ENCODE measurements around the gene CAMK2N1. TPM values are rescaled to one million over a fixed set of nuclear protein-coding genes. Genes with fewer than 3 reads are reported as not detected.

The CAMK2N1 gene
- total and polyA plus RNA-seq, 2 of the 13 experiments (the other 11 are each of a cell fraction or from before 2014, with no cell fraction given): 38.0 to 38.6 TPM

GRCh38 chr1:20476265-20477038 lies 9.6 kb downstream of the CAMK2N1 start (continued):
- TF ChIP-seq ZBED4 (CRISPR knock-in tag; IDR thresholded peaks at IDR 0.05; ENCODE audit: borderline replicate concordance) (peak; percentile 71; the same call in 1 of the 2 replicates), ZNF792 (CRISPR knock-in tag; IDR thresholded peaks at IDR 0.05) (peak; percentile 23; the same call in 1 of the 2 replicates), BHLHE40 (IDR thresholded peaks at IDR 0.05; ENCODE audit: low read length) (0 out of 2 replicates have a peak, but pooled peaks have one; percentile 5), ZNF639 (CRISPR knock-in tag; conservative IDR thresholded peaks at IDR 0.05) (0 out of 2 replicates have a peak, but pooled peaks have one; percentile 67), TCF7 (IDR thresholded peaks at IDR 0.05; ENCODE audit: low read depth) (peak; percentile 10; the same call in 1 of the 2 replicates), HMGXB4 (CRISPR knock-in tag; IDR thresholded peaks at IDR 0.05; ENCODE audit: borderline replicate concordance in 1 of 2, low read depth in 1 of 2) (peak in 1 of 2 experiments; percentile 52; a peak in 1 of 4 replicates), ATF2 (CRISPR knock-in tag; IDR thresholded peaks at IDR 0.05) (peak; percentile 60), ZNF275 (CRISPR knock-in tag; IDR thresholded peaks at IDR 0.05; ENCODE audit: borderline replicate concordance) (0 out of 2 replicates have a peak, but pooled peaks have one; percentile 41), ERF (CRISPR knock-in tag; IDR thresholded peaks at IDR 0.05) (peak; percentile 81; the same call in 1 of the 2 replicates), SRF (IDR thresholded peaks at IDR 0.05; ENCODE audit: low read depth, low read length) (no peak), SCMH1 (CRISPR knock-in tag; IDR thresholded peaks at IDR 0.05; ENCODE audit: borderline replicate concordance) (no peak), THAP11 (CRISPR knock-in tag; IDR thresholded peaks at IDR 0.05) (peak; percentile 82), ZNF574 (CRISPR knock-in tag; IDR thresholded peaks at IDR 0.05) (peak; percentile 49), ZNF337 (CRISPR knock-in tag; IDR thresholded peaks at IDR 0.05; ENCODE audit: borderline replicate concordance, low read depth) (no peak), POLR2AphosphoS5 (IDR thresholded peaks at IDR 0.05; ENCODE audit: low read depth, low read length) (peak; percentile 76)
